A673 (cell line): Measurements from ENCODE around the gene RAB28. TPM values are rescaled to one million over a fixed set of nuclear protein-coding genes. Genes with fewer than 3 reads are reported as not detected.
A peak's percentile ranks its signal among the peaks of the same experiment; 100 is the strongest.

Source experiments
- BruUV-seq: library from RNA; stranded (reverse); fragments of 400-500 nt; replicated peaks from 2 replicates; lab custom pipeline; 2021; lab: Mats Ljungman, UMichigan
- CTCF ChIA-PET: fragments of 300-600 bp; sonication (Branson Sonifier 250); formaldehyde crosslinking; loops from one replicate; lab custom pipeline; 2022; ENCODE audit warnings: antibody characterized with exemption; lab: Charles Lee
- POLR2A ChIA-PET: fragments of 300-600 bp; sonication (Branson Sonifier 250); formaldehyde crosslinking; loops from one replicate; lab custom pipeline; 2022; ENCODE audit warnings: antibody characterized with exemption; ENCODE audit not compliant: low non-redundant PET; lab: Charles Lee
- DNase-seq: peaks from one replicate; pipeline ENCODE4 v3.0.0-alpha.2; 2015; ENCODE audit warnings: low spot score
- H3K27ac ChIP-seq: fragments of 200-600 bp; sonication (generic); 2 replicates; pipeline ENCODE4 v1.5.1; 2016; ENCODE audit warnings: mixed run types, low read depth, mild to moderate bottlenecking, mixed read lengths, antibody characterized with exemption, low read length; ENCODE audit not compliant: poor library complexity, severe bottlenecking
- H3K27me3 ChIP-seq: fragments of 200-600 bp; sonication (generic); replicated peaks from 2 replicates; pipeline ENCODE4 v1.6.1; 2017; ENCODE audit warnings: mixed run types, low read depth, mild to moderate bottlenecking, mixed read lengths, antibody characterized with exemption, low read length; ENCODE audit not compliant: insufficient read depth, poor library complexity
- H3K36me3 ChIP-seq: fragments of 200-600 bp; sonication (generic); 2 replicates; pipeline ENCODE4 v1.6.1; 2016; ENCODE audit warnings: mixed run types, mild to moderate bottlenecking, mixed read lengths, antibody characterized with exemption, low read length; ENCODE audit not compliant: insufficient read depth, poor library complexity, severe bottlenecking
- H3K4me1 ChIP-seq: fragments of 200-600 bp; sonication (generic); 2 replicates; pipeline ENCODE4 v1.6.1; 2017; ENCODE audit warnings: mixed run types, mild to moderate bottlenecking, mixed read lengths, antibody characterized with exemption, low read length; ENCODE audit not compliant: insufficient read depth, poor library complexity, severe bottlenecking
- H3K4me3 ChIP-seq: fragments of 200-600 bp; sonication (generic); 2 replicates; pipeline ENCODE4 v1.5.1; 2016; ENCODE audit warnings: low read depth, mixed run types, mild to moderate bottlenecking, mixed read lengths, low read length; ENCODE audit not compliant: poor library complexity, severe bottlenecking
- H3K9me3 ChIP-seq: fragments of 200-600 bp; sonication (generic); 2 replicates; pipeline ENCODE4 v1.6.1; 2016; ENCODE audit warnings: mixed run types, low read depth, mild to moderate bottlenecking, mixed read lengths, antibody characterized with exemption, low read length; ENCODE audit not compliant: poor library complexity, severe bottlenecking
- EZH2 ChIP-seq: fragments of 200-600 bp; sonication (generic); IDR thresholded peaks from 2 replicates; pipeline ENCODE4 v1.6.1; 2017; ENCODE audit warnings: borderline replicate concordance, low read depth, mild to moderate bottlenecking, mixed read lengths, antibody characterized with exemption, low read length; ENCODE audit not compliant: poor library complexity, severe bottlenecking
- intact Hi-C: fragments of 100-400 bp; cut with micrococcal nuclease; formaldehyde crosslinking; loops from one replicate; pipeline ENCODE4 v1.10.0; 2022; ENCODE audit not compliant: unreplicated experiment
- total RNA-seq: library from RNA; stranded (reverse); gene quantifications from 2 replicates; pipeline ENCODE4 v1.2.3, GENCODE V29; 2021
- TF ChIP-seq, protein P1 (sequence below): fragments of 300-800, 200-600 bp; sonication (generic); conservative IDR thresholded peaks from 2 replicates; pipeline ENCODE4 v1.5.1; 2017; ENCODE audit warnings: low read depth, mild to moderate bottlenecking, antibody characterized with exemption, low read length, moderate library complexity, mixed read lengths

RAB28 gene
- total RNA-seq, 1 experiment from 2014 or later = 22.6 TPM

DNA sequence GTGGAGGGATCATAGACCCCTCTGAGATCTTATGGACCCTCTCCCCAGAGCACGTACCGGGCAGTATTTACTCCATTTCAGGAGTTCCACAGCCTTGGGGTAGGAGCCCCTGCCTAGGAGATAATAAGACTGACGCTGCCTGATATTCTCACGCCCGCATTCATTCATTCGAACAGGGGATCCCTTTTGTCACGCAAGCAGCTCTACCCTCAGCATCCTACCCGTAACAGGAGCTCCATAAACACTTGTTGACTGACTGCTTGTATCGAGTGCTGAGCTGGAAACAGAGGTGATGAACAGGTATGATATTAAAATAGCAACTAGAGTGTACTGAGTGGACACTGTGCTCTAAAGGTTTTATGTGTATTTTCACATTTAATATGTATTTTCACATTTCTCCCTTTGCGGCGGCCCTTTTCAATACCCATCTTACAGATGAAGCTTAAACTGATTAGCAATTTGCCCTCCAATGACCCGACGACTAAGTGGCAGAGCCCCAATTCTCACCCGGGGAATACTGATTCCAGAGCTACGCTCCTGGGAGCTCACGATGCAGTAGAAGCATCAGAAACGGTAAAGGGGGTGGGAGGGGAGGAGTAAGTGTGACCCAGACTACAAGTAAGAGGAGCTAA, 888 bp downstream of the RAB28 start:
- Histone ChIP-seq H3K36me3 (no peaks in the 10 kb centered on the region), H3K9me3 (no peaks in the 10 kb centered on the region), H3K4me1 (peaks cover 39% of the 10 kb centered on the region), H3K27ac (peak overlapping the region; percentile 99), H3K27me3 (no peaks in the 10 kb centered on the region), H3K4me3 (peak overlapping the region; percentile 90)
- peak; percentile 68 for DNase-seq
- intact Hi-C loops = loop anchor here (2.0 to 10.0 kb wide), 2 partner anchors 62 to 1532 kb away; partner anchors contain the start of gene NKX3-2
- POLR2A ChIA-PET = interaction anchor here (0.8 kb wide), 1 partner anchor 627 kb away, joined by 3 read pairs; no protein-coding TSS in a partner anchor
- TF ChIP-seq EZH2 = no peak
- TF ChIP-seq, protein P1, sequence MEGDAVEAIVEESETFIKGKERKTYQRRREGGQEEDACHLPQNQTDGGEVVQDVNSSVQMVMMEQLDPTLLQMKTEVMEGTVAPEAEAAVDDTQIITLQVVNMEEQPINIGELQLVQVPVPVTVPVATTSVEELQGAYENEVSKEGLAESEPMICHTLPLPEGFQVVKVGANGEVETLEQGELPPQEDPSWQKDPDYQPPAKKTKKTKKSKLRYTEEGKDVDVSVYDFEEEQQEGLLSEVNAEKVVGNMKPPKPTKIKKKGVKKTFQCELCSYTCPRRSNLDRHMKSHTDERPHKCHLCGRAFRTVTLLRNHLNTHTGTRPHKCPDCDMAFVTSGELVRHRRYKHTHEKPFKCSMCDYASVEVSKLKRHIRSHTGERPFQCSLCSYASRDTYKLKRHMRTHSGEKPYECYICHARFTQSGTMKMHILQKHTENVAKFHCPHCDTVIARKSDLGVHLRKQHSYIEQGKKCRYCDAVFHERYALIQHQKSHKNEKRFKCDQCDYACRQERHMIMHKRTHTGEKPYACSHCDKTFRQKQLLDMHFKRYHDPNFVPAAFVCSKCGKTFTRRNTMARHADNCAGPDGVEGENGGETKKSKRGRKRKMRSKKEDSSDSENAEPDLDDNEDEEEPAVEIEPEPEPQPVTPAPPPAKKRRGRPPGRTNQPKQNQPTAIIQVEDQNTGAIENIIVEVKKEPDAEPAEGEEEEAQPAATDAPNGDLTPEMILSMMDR = no peak
- CTCF ChIA-PET = no interaction called here
- BruUV-seq = TSS peak; percentile 35

- H3K9me3 ChIP-seq = no peaks in the 10 kb centered on the region
- H3K4me1 ChIP-seq = peaks cover 40% of the 10 kb centered on the region
- no peaks in the 10 kb centered on the region for H3K27me3 ChIP-seq
- DNase-seq = peak; percentile 23
- H3K36me3 ChIP-seq = no peaks in the 10 kb centered on the region
- peak overlapping the region; percentile 24 for H3K27ac ChIP-seq
- BruUV-seq = no TSS peak
- ChIA-PET CTCF (no interaction called here), POLR2A (no interaction called here)
- intact Hi-C loops = loop anchor here (10.0 kb wide), 1 partner anchor 1533 kb away; no protein-coding TSS in a partner anchor
- H3K4me3 ChIP-seq = peak overlapping the region; percentile 12
- TF ChIP-seq EZH2 = no peak
- TF ChIP-seq, protein P1 = no peak
These were observed 2.6 kb downstream of the RAB28 start for GRCh38 chr4:13481569-13481968.

DNA sequence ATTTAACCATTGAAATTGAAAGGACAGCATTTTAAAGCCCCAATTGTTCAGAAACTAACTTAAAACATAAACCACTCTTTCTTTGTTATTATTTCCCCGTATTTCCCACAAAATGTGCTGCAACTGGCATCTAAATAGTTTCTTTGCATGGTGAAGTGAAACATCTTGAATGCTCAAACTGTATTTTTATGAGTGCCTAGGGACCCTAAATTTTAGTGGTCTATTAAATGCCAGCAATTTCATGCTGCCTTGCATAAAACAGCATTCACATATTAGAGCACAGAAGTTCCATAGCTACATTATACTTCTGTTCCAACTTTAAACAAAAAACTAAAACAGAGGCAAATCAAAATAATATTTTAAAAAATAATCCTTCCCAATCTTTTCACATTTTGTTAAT, 5.4 kb downstream of the RAB28 start:
- ChIA-PET CTCF (no interaction called here), POLR2A (no interaction called here)
- Histone ChIP-seq H3K27ac (no peak overlapping the region), H3K27me3 (no peaks in the 10 kb centered on the region), H3K4me1 (peaks cover 40% of the 10 kb centered on the region), H3K36me3 (no peaks in the 10 kb centered on the region), H3K4me3 (no peak overlapping the region), H3K9me3 (no peaks in the 10 kb centered on the region)
- TF ChIP-seq, protein P1 = no peak
- no peak for TF ChIP-seq EZH2
- no TSS peak for BruUV-seq
- intact Hi-C loops = no loop called here
- DNase-seq = peak; percentile 47
